Psoas muscle (tissue), 8 donors: Measurements from ENCODE around the gene PRSS8. TPM values are rescaled to one million over a fixed set of nuclear protein-coding genes. Genes with fewer than 3 reads are reported as not detected.

Experiments
- ATAC-seq, 4 donors: fragments of 200-7000 bp; cut with Tn5 transposase; one replicate each; pipeline ENCODE4 v1.9.1; 2020; ENCODE audit warnings: moderate library complexity in 3 of 4, mild to moderate bottlenecking in 2 of 4
- DNase-seq, 2 donors: peaks; one replicate each; pipeline ENCODE4 v3.0.0-alpha.2; 2020
- H3K27ac ChIP-seq: fragments of 200-600 bp; one replicate; pipeline ENCODE4 v1.8.0; 2022
- H3K27me3 ChIP-seq, 3 donors: fragments of 200-600 bp in 1 of 3; one replicate each; pipeline versions ENCODE4 v1.6.1 to v1.8.0; 2013 to 2022; ENCODE audit warnings: low read length in 2 of 3, mild to moderate bottlenecking in 2 of 3, moderate library complexity in 1 of 3; ENCODE audit not compliant: insufficient read depth in 3 of 3
- H3K36me3 ChIP-seq, 2 donors: fragments of 200-600 bp in 1 of 2; one replicate each; pipeline versions ENCODE4 v1.6.1 to v1.8.0; 2013 to 2022; ENCODE audit warnings: low read depth in 1 of 2, mild to moderate bottlenecking in 1 of 2, moderate library complexity in 1 of 2; ENCODE audit not compliant: insufficient read depth in 1 of 2
- H3K4me1 ChIP-seq: fragments of 200-600 bp; one replicate; pipeline ENCODE4 v1.8.0; 2022
- H3K4me3 ChIP-seq: fragments of 200-600 bp; one replicate; pipeline ENCODE4 v1.8.0; 2022; ENCODE audit warnings: mild to moderate bottlenecking
- H3K9me3 ChIP-seq: fragments of 200-600 bp; one replicate; pipeline ENCODE4 v1.8.0; 2022
- CTCF ChIP-seq: fragments of 200-600 bp; IDR thresholded peaks from one replicate; pipeline ENCODE4 v1.8.0; 2022; ENCODE audit warnings: antibody characterized with exemption
- WGBS, 3 donors: extraction: QIAGEN DNeasy Blood & Tissue Kit; methylation state at CpG; one replicate each; pipeline versions ENCODE4 v1.1.6 to v1.1.7; 2013; 5-methylcytosine and 5-hydroxymethylcytosine counted together
- intact Hi-C, 2 donors: fragments of 100-400 bp; cut with DNase I; formaldehyde crosslinking; loops; one replicate each; pipeline versions ENCODE4 v1.11.0 to v1.14.2; 2022
- polyA plus RNA-seq, 3 donors: library from polyadenylated mRNA; stranded (reverse); fragments of 200-250 nt; gene quantifications; one replicate each; pipeline ENCODE4 v1.2.3, GENCODE V29; 2013
- total RNA-seq, 4 donors: library from RNA; stranded (reverse); fragmentation: NEBNext Ultra II Directional in 2 of 4; extraction: Animal tissue kit (Norgen Biotek cat#: 25700) in 2 of 4; gene quantifications; one replicate each; pipeline versions ENCODE4 v1.2.1 to v1.2.4, GENCODE V29; 2021 to 2023
- donor health status: healthy with polysubstance abuse.
- donor health status: DM: no; HTN: no; CAD: no; lungs with moderate emphysema.
- donor health status: Bipolar disorder and iron deficiency.
- donor health status: healthy.
- donor health status: DM: yes; HTN: yes; CAD: no.
- donor health status: DM: no; HTN: no; CAD: no.
- donor health status: DM: no; HTN: no; CAD: no.
- donor health status: DM: yes; HTN: yes; CAD: no.

Gene PRSS8
- total and polyA plus RNA-seq, 7 donors: 0.07 to 0.22 TPM; not detected in 5

- DNase-seq: no peak
- Histone ChIP-seq H3K4me3 (peak overlapping the region; percentile 86), H3K9me3 (no peaks in the 10 kb centered on the region), H3K27ac (peak overlapping the region; percentile 90), H3K4me1 (peaks cover 32% of the 10 kb centered on the region), H3K27me3 (no peaks in the 10 kb centered on the region), H3K36me3 (peaks cover 2 to 29% of the 10 kb centered on the region in 2 donors)
- no peak for TF ChIP-seq CTCF
- intact Hi-C loops: no loop called here
- 63 to 72% (median 65%) methylated on average over 26 of the region's 26 CpGs for WGBS, 3 donors
- ATAC-seq: peak in 3 of 4 donors; percentile 3 to 23 (median 15)
These were observed 25.2 kb downstream of the PRSS8 start for GRCh38 chr16:31110106-31111034.

- Histone ChIP-seq H3K4me3 (peak overlapping the region; percentile 86), H3K27ac (peak overlapping the region; percentile 90), H3K9me3 (no peaks in the 10 kb centered on the region), H3K27me3 (no peaks in the 10 kb centered on the region), H3K36me3 (peaks cover 2 to 29% of the 10 kb centered on the region in 2 donors), H3K4me1 (peaks cover 32% of the 10 kb centered on the region)
- DNase-seq (no peak), ATAC-seq (no peak)
- intact Hi-C loops: loop anchor here (5.0 kb wide), 2 partner anchors 33 to 343 kb away; no protein-coding TSS in a partner anchor
- 74 to 84% (median 75%) methylated on average over 12 of the region's 12 CpGs for WGBS, 3 donors
- no peak for TF ChIP-seq CTCF
These were observed 25.9 kb downstream of the PRSS8 start for GRCh38 chr16:31109622-31110021.

DNA sequence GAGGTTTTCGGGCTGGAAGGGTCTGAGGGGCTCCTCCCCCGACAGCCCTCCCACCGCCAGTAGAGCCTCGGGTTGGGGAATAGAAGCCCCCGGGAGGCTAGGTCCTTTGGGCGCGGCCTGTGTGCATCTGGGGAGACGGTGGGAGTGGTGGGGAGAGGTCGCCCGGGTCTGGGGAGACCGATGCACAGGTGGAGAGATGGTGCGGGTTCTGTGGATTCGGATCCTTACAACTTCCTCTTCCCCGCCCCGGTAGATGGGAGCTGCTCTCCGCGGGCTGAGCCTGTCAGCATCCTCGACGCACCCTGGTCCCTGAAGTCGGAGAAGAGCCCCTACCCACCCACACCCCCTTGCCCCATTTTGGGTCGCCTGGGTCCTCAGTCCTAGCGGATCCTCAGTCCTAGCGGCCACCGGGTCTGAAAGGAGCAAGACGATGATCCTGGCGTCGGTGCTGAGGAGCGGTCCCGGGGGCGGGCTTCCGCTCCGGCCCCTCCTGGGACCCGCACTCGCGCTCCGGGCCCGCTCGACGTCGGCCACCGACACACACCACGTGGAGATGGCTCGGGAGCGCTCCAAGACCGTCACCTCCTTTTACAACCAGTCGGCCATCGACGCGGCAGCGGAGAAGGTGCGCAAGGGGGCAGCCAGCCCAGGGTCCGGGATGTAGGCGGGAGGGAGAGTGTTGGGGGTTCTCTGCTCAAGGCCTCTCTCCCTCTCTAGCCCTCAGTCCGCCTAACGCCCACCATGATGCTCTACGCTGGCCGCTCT lies 26.6 kb downstream of the PRSS8 start:
- Histone ChIP-seq H3K36me3 (peaks cover 2 to 29% of the 10 kb centered on the region in 2 donors), H3K9me3 (no peaks in the 10 kb centered on the region), H3K27ac (peak overlapping the region; percentile 90), H3K27me3 (no peaks in the 10 kb centered on the region), H3K4me3 (peak overlapping the region; percentile 86), H3K4me1 (peaks cover 32% of the 10 kb centered on the region)
- DNase-seq (no peak), ATAC-seq (no peak)
- WGBS, 3 donors: 34 to 39% (median 37%) methylated on average over 51 to 57 of the region's 57 CpGs
- intact Hi-C loops: loop anchor here (5.0 kb wide), 2 partner anchors 33 to 343 kb away; no protein-coding TSS in a partner anchor
- no peak for TF ChIP-seq CTCF

GRCh38 chr16:31108035-31108793 lies 27.3 kb downstream of the PRSS8 start, which contains the start of gene BCKDK:
Gene BCKDK, plus strand, starts transcription at chr16:31108386. Its CDS starts 838 bp downstream, at chr16:31109224.
- DNase-seq (peak; percentile 85 to 86), ATAC-seq (peak; percentile 62 to 74 (median 69))
- Histone ChIP-seq H3K4me1 (peaks cover 32% of the 10 kb centered on the region), H3K4me3 (peak within 1 kb of the TSS; percentile 86), H3K27me3 (no peaks in the 10 kb centered on the region), H3K9me3 (no peaks in the 10 kb centered on the region), H3K36me3 (peaks cover 2 to 29% of the 10 kb centered on the region in 2 donors), H3K27ac (peak within 1 kb of the TSS; percentile 90)
- intact Hi-C loops: loop anchor here (5.0 kb wide), 2 partner anchors 34 to 344 kb away; no protein-coding TSS in a partner anchor
- 3 to 4% (median 3%) methylated on average over 62 to 68 of the region's 68 CpGs for WGBS, 3 donors
- no peak for TF ChIP-seq CTCF
